NT2/D1 (cell line): Measurements from ENCODE around the gene FBXO33.

Experiments
- DNase-seq: peaks from one replicate; pipeline ENCODE4 v3.0.0-alpha.2; 2011; ENCODE audit warnings: low read depth, low spot score
- H3K27me3 ChIP-seq: 2 replicates; pipeline ENCODE4 v1.6.0; 2011; ENCODE audit warnings: mild to moderate bottlenecking; ENCODE audit not compliant: insufficient read length, insufficient read depth
- H3K36me3 ChIP-seq: 2 replicates; pipeline ENCODE4 v1.6.1; 2011; ENCODE audit warnings: mild to moderate bottlenecking, low read length, mixed read lengths; ENCODE audit not compliant: insufficient read depth, insufficient read length
- H3K4me1 ChIP-seq: 2 replicates; pipeline ENCODE4 v1.5.1; 2011; ENCODE audit not compliant: insufficient read depth, insufficient read length
- H3K4me3 ChIP-seq: 2 replicates; pipeline ENCODE4 v1.5.1; 2011; ENCODE audit warnings: low read depth; ENCODE audit not compliant: insufficient read length
- H3K9ac ChIP-seq: 2 replicates; pipeline ENCODE4 v1.6.0; 2011; ENCODE audit warnings: low read depth; ENCODE audit not compliant: insufficient read length
- H3K9me3 ChIP-seq: 2 replicates; pipeline ENCODE4 v1.5.1; 2011; ENCODE audit warnings: mild to moderate bottlenecking, low read length; ENCODE audit not compliant: insufficient read depth
- SUZ12 ChIP-seq: IDR thresholded peaks from 2 replicates; pipeline ENCODE4 v1.6.1; 2011; ENCODE audit not compliant: insufficient read length, insufficient read depth; ENCODE audit errors: extremely low read depth
- YY1 ChIP-seq: IDR thresholded peaks from 2 replicates; pipeline ENCODE4 v1.6.1; 2011; ENCODE audit not compliant: insufficient read length, insufficient read depth
- ZNF274 ChIP-seq: IDR thresholded peaks from 2 replicates; pipeline ENCODE4 v1.6.1; 2011; ENCODE audit warnings: mild to moderate bottlenecking, low read depth, low read length

FBXO33 gene

GRCh38 chr14:39441805-39442204 lies 9.6 kb upstream of the FBXO33 start:
- no peak for DNase-seq
- no peak overlapping the region for H3K4me3 ChIP-seq
- no peak for TF ChIP-seq YY1
- TF ChIP-seq ZNF274: no peak
- no peak for TF ChIP-seq SUZ12

GRCh38 chr14:39440975-39441374 lies 8.7 kb upstream of the FBXO33 start:
- Histone ChIP-seq H3K9me3 (peaks cover 17% of the 10 kb centered on the region; the same call in 1 of the 2 replicates), H3K27me3 (no peaks in the 10 kb centered on the region), H3K36me3 (no peaks in the 10 kb centered on the region), H3K4me3 (no peak overlapping the region), H3K9ac (no peak overlapping the region), H3K4me1 (no peaks in the 10 kb centered on the region)
- TF ChIP-seq YY1 (no peak), SUZ12 (no peak), ZNF274 (no peak)
- DNase-seq: no peak

More at GRCh38 chr14:39441805-39442204, 9.6 kb upstream of the FBXO33 start:
- no peak overlapping the region for H3K9ac ChIP-seq
- H3K9me3 ChIP-seq: peaks cover 17% of the 10 kb centered on the region; the same call in 1 of the 2 replicates
- H3K27me3 ChIP-seq: no peaks in the 10 kb centered on the region
- no peaks in the 10 kb centered on the region for H3K4me1 ChIP-seq
- no peaks in the 10 kb centered on the region for H3K36me3 ChIP-seq

GRCh38 chr14:39435241-39435640 lies 3.0 kb upstream of the FBXO33 start:
- H3K4me1 ChIP-seq: no peaks in the 10 kb centered on the region
- no peaks in the 10 kb centered on the region for H3K27me3 ChIP-seq
- no peak overlapping the region for H3K4me3 ChIP-seq
- TF ChIP-seq YY1 (no peak), ZNF274 (no peak)
- H3K36me3 ChIP-seq: no peaks in the 10 kb centered on the region
- no peak overlapping the region for H3K9ac ChIP-seq
- no peaks in the 10 kb centered on the region for H3K9me3 ChIP-seq
- DNase-seq: no peak

- Histone ChIP-seq H3K9me3 (no peaks in the 10 kb centered on the region), H3K4me3 (no peak overlapping the region), H3K9ac (no peak overlapping the region), H3K36me3 (no peaks in the 10 kb centered on the region), H3K27me3 (no peaks in the 10 kb centered on the region), H3K4me1 (no peaks in the 10 kb centered on the region)
- no peak for DNase-seq
- TF ChIP-seq ZNF274 (no peak), SUZ12 (no peak)
Observed at GRCh38 chr14:39434401-39434800, 2.2 kb upstream of the FBXO33 start.

GRCh38 chr14:39433452-39433813 lies 1.2 kb upstream of the FBXO33 start:
- peak overlapping the region; percentile 75 for H3K9ac ChIP-seq
- TF ChIP-seq SUZ12: no peak
- TF ChIP-seq ZNF274: no peak
- no peak for TF ChIP-seq YY1
- peak overlapping the region; percentile 51 for H3K4me3 ChIP-seq
- DNase-seq: no peak
- no peaks in the 10 kb centered on the region for H3K36me3 ChIP-seq
- H3K4me1 ChIP-seq: no peaks in the 10 kb centered on the region
- no peaks in the 10 kb centered on the region for H3K9me3 ChIP-seq
- H3K27me3 ChIP-seq: no peaks in the 10 kb centered on the region

GRCh38 chr14:39432619-39433451 lies 602 bp upstream of the FBXO33 start:
- H3K4me3 ChIP-seq: peak overlapping the region; percentile 51
- no peaks in the 10 kb centered on the region for H3K4me1 ChIP-seq
- peak overlapping the region; percentile 75 for H3K9ac ChIP-seq
- TF ChIP-seq ZNF274 (no peak), SUZ12 (no peak), YY1 (no peak)
- H3K9me3 ChIP-seq: no peaks in the 10 kb centered on the region
- no peaks in the 10 kb centered on the region for H3K27me3 ChIP-seq
- DNase-seq: peak; percentile 36
- H3K36me3 ChIP-seq: no peaks in the 10 kb centered on the region

GRCh38 chr14:39431416-39432178 lies 636 bp downstream of the FBXO33 start:
- Histone ChIP-seq H3K4me3 (peak overlapping the region; percentile 69), H3K4me1 (peaks cover under 1% of the 10 kb centered on the region)
- no peak for DNase-seq

More at GRCh38 chr14:39431416-39432178, 636 bp downstream of the FBXO33 start:
- Histone ChIP-seq H3K27me3 (no peaks in the 10 kb centered on the region), H3K9ac (peak overlapping the region; percentile 92), H3K9me3 (no peaks in the 10 kb centered on the region), H3K36me3 (no peaks in the 10 kb centered on the region)
- TF ChIP-seq SUZ12 (no peak), YY1 (no peak), ZNF274 (no peak)
